HEK293T (cell line): Measurements from ENCODE around the gene VAV3.

Experiments
- CTCF ChIA-PET: fragments of 350-600 bp; formaldehyde crosslinking; extraction: SDS; loops from one replicate; lab custom pipeline; 2021; ENCODE audit warnings: antibody characterized with exemption, inconsistent platforms; lab: Yijun Ruan, JAX
- POLR2A ChIA-PET: fragments of 350-600 bp; formaldehyde crosslinking; extraction: SDS; loops from one replicate; lab custom pipeline; 2020; ENCODE audit warnings: antibody characterized with exemption, inconsistent platforms; lab: Yijun Ruan, JAX
- DNase-seq: peaks from one replicate; pipeline ENCODE4 v3.0.0; 2012; ENCODE audit warnings: mixed read lengths; ENCODE audit errors: extremely low spot score
- ARNT ChIP-seq: fragments of 450-650 bp; IDR thresholded peaks from 2 replicates; pipeline ENCODE4 v1.6.1; 2017; ENCODE audit warnings: mild to moderate bottlenecking
- BHLHE40 ChIP-seq: fragments of 450-650 bp; IDR thresholded peaks from 2 replicates; pipeline ENCODE4 v1.6.1; 2016; ENCODE audit warnings: mild to moderate bottlenecking, moderate library complexity, borderline replicate concordance
- CTBP1 ChIP-seq: fragments of 450-650 bp; IDR thresholded peaks from 2 replicates; pipeline ENCODE4 v1.6.1; 2016; ENCODE audit warnings: borderline replicate concordance
- ELF4 ChIP-seq: fragments of 450-650 bp; IDR thresholded peaks from 2 replicates; pipeline ENCODE4 v1.6.1; 2017; ENCODE audit warnings: antibody characterized with exemption
- FOXA1 ChIP-seq: fragments of 450-650 bp; IDR thresholded peaks from 2 replicates; pipeline ENCODE4 v1.6.1; 2016; ENCODE audit warnings: mild to moderate bottlenecking
- FOXK2 ChIP-seq: fragments of 450-650 bp; IDR thresholded peaks from 2 replicates; pipeline ENCODE4 v1.6.1; 2016; ENCODE audit warnings: mild to moderate bottlenecking
- FOXM1 ChIP-seq: fragments of 450-650 bp; IDR thresholded peaks from 2 replicates; pipeline ENCODE4 v1.6.1; 2017; ENCODE audit warnings: mild to moderate bottlenecking, borderline replicate concordance
- HDGF ChIP-seq: fragments of 450-650 bp; IDR thresholded peaks from 2 replicates; pipeline ENCODE4 v1.6.1; 2017; ENCODE audit warnings: antibody characterized with exemption, borderline replicate concordance
- L3MBTL2 ChIP-seq: fragments of 450-650 bp; conservative IDR thresholded peaks from 2 replicates; pipeline ENCODE4 v1.6.1; 2016; ENCODE audit warnings: mild to moderate bottlenecking
- LEF1 ChIP-seq: fragments of 450-650 bp; IDR thresholded peaks from 2 replicates; pipeline ENCODE4 v1.6.1; 2017; ENCODE audit warnings: mild to moderate bottlenecking, borderline replicate concordance
- NFRKB ChIP-seq: fragments of 450-650 bp; IDR thresholded peaks from 2 replicates; pipeline ENCODE4 v1.6.1; 2016; ENCODE audit warnings: mild to moderate bottlenecking, moderate library complexity
- PKNOX1 ChIP-seq: fragments of 450-650 bp; IDR thresholded peaks from 2 replicates; pipeline ENCODE4 v1.6.1; 2016
- SP1 ChIP-seq: fragments of 450-650 bp; IDR thresholded peaks from 2 replicates; pipeline ENCODE4 v1.6.1; 2017
- SUZ12 ChIP-seq: fragments of 450-650 bp; IDR thresholded peaks from 2 replicates; pipeline ENCODE4 v1.6.1; 2016; ENCODE audit warnings: mild to moderate bottlenecking
- TARDBP ChIP-seq: fragments of 450-650 bp; IDR thresholded peaks from 2 replicates; pipeline ENCODE4 v1.6.1; 2016
- ZNF384 ChIP-seq: fragments of 450-650 bp; IDR thresholded peaks from 2 replicates; pipeline ENCODE4 v1.6.1; 2016

VAV3 gene

DNA sequence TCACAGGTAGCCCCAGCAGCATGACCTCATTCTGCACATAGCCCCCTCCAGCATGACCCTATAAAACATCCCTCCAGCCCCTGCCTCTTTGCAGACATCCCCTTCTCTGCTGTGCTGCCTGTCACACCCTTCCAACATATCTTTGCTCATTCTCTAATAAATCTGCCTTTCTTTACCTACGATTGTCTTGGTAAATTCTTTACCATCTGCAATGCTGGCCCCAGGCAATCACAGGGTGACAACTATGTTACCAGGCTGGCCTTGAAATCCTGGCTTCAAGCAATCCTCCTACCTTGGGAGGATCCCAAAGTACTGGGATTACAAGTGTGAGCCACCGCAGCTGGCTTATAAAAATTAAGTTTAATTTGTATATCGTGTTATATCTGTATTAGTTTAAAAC is 134.5 kb downstream of the VAV3 start:
- TF ChIP-seq SUZ12, result no peak
- no peak for TF ChIP-seq L3MBTL2
- TF ChIP-seq ELF4, result no peak
- no peak for TF ChIP-seq FOXM1
- no peak for TF ChIP-seq LEF1
- TF ChIP-seq FOXA1, result no peak
- no peak for TF ChIP-seq PKNOX1
- no peak for TF ChIP-seq CTBP1
- TF ChIP-seq NFRKB, result no peak
- TF ChIP-seq ZNF384, result no peak
- TF ChIP-seq SP1, result no peak
- no peak for TF ChIP-seq HDGF
- no peak for TF ChIP-seq BHLHE40
- no peak for TF ChIP-seq ARNT
- TF ChIP-seq FOXK2, result no peak
- no peak for TF ChIP-seq TARDBP
- CTCF ChIA-PET, result no interaction called here
- POLR2A ChIA-PET, result no interaction called here
- DNase-seq, result no peak

GRCh38 chr1:107830075-107830474 is 134.9 kb downstream of the VAV3 start:
- ChIA-PET POLR2A (no interaction called here), CTCF (no interaction called here)
- no peak for DNase-seq
- TF ChIP-seq SUZ12, result no peak
- no peak for TF ChIP-seq L3MBTL2
- TF ChIP-seq ZNF384, result no peak

- ChIA-PET POLR2A (no interaction called here), CTCF (no interaction called here)
- no peak for TF ChIP-seq HDGF
- TF ChIP-seq FOXK2, result no peak
- TF ChIP-seq CTBP1, result no peak
- no peak for TF ChIP-seq FOXA1
- no peak for TF ChIP-seq SUZ12
- no peak for TF ChIP-seq L3MBTL2
- no peak for TF ChIP-seq FOXM1
- no peak for TF ChIP-seq ZNF384
- TF ChIP-seq LEF1, result no peak
- no peak for TF ChIP-seq ELF4
- no peak for TF ChIP-seq SP1
- TF ChIP-seq NFRKB, result no peak
- no peak for TF ChIP-seq ARNT
- no peak for TF ChIP-seq TARDBP
- TF ChIP-seq PKNOX1, result no peak
- no peak for TF ChIP-seq BHLHE40
- DNase-seq, result no peak
Measured at GRCh38 chr1:107829036-107829770, 135.8 kb downstream of the VAV3 start.

DNA sequence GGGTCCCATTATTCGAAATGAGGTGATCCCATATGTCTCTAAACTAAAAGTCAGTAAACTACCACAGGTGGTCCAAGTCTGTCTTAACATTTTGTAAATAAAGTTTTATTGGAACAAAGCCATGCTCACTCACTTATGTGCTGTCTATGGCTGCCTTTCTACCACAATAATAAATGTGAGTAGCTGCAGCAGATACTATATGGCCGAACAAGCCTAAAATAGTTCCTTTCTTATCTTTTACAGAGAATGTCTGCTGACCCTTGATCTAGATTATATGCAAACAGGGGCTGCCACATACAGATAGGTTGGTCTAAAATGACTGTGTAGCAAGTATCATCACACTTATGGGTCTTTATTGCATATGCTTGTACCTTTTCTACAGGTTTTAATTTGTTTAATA is 140.0 kb downstream of the VAV3 start:
- DNase-seq, result no peak
- ChIA-PET POLR2A (no interaction called here), CTCF (no interaction called here)
- TF ChIP-seq PKNOX1 (no peak), LEF1 (no peak), FOXA1 (no peak), L3MBTL2 (no peak), SP1 (no peak)

DNA sequence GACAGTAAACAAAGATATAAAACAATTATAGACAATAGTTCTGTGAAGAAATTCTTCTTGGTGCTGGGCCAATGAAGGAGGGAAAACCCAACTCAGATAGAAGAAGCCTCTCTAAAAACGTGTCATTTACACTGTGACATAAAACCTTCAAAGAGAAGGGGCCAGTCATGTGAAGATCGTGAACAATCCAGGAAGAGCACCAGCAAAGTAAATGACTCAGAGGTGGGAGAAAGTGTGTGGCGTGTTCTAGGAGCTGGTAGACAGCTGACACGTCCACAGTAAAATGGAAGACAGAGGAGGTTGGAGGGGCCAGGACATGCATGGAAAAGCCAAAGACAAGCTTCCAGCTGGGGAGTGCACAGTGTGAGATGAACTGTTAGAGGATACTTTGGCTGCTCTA is 143.6 kb downstream of the VAV3 start:
- CTCF ChIA-PET, result interaction anchor here (0.6 kb wide), 1 partner anchor 20 kb away, joined by 3 read pairs; no protein-coding TSS in a partner anchor
- DNase-seq, result no peak
- TF ChIP-seq BHLHE40 (no peak), FOXK2 (no peak), ARNT (no peak), ZNF384 (no peak), ELF4 (no peak), FOXA1 (no peak), CTBP1 (no peak), FOXM1 (no peak), TARDBP (no peak), SP1 (no peak), L3MBTL2 (no peak), LEF1 (no peak), PKNOX1 (no peak), NFRKB (no peak), SUZ12 (no peak), HDGF (no peak)
- POLR2A ChIA-PET, result no interaction called here

DNA sequence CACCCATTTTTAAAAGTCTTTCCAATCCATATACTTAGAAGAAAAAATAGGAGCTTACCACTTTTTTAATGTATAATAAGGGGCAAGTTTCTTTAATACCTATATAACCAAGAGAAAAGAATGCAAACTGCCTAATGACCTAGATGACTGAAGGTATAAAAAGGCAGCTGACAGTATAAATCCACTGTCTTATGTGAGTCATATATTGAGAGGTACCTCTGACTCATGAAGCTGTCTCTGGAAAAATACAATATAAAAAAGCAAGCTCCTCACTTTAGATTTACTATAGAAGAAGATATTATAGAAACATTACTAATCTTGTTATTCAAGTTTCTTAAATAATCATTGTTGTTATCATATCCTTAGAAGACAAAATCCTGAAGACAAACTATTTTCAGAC is 144.2 kb downstream of the VAV3 start:
- no peak for DNase-seq
- no peak for TF ChIP-seq NFRKB
- no peak for TF ChIP-seq SUZ12
- no peak for TF ChIP-seq FOXM1
- no peak for TF ChIP-seq BHLHE40
- no peak for TF ChIP-seq L3MBTL2
- no peak for TF ChIP-seq ZNF384
- ChIA-PET CTCF (no interaction called here), POLR2A (no interaction called here)
